GDM1 (cell line): ENCODE data around the gene TAPBPL.
"Not testable (repeated sequence)": the region's sequence is repeated elsewhere in the genome, so short reads cannot be mapped to it uniquely, and the experiment has no call there.

Experiments used
- DNase-seq: peaks from one replicate; lab custom pipeline; 2025; lab: John Stamatoyannopoulos, UW

The TAPBPL gene

DNA sequence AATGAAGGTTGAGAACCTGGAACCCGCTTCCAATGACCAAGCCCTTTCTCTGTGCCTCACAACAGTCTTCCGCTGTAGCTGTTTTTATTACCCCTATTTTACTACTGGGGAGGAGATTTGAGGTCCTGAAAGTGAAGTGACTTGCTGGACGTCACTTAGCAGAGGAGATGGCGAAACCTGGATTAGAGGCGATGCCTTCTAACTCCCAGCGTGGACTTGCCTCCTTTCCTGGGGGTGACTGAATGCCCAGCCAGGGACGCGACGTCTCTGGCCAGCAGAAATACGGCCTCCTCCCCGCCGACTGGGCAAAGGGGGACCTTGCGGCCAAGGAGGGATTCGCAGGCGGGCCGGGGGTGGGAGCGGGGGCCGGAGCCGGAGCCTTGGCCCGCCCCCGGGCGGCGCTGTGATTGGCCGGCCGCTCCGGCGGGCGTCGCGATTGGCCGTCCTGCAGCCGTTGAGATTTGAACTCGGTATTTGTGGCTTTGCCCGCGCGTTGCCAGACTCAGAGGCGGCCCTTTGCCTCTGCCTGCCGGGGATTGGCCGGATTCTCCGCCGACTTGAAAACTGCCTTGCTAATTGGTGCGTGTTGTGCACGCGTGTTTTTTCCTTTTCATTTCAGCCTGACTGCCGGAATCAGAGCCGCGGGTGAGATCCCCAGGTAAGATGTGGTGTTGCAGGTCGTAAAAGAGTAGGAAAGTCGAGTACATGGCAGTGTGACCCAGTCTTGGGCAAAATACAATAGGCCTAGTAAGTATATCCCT is 41.8 kb downstream of the TAPBPL start, which contains the start of gene NCAPD2:
Gene NCAPD2, plus strand, starts transcription at position 606 of the 761 bp plus-strand sequence. CDS start 997 bp downstream, outside the sequence.
- peak; percentile 94 for DNase-seq

DNA sequence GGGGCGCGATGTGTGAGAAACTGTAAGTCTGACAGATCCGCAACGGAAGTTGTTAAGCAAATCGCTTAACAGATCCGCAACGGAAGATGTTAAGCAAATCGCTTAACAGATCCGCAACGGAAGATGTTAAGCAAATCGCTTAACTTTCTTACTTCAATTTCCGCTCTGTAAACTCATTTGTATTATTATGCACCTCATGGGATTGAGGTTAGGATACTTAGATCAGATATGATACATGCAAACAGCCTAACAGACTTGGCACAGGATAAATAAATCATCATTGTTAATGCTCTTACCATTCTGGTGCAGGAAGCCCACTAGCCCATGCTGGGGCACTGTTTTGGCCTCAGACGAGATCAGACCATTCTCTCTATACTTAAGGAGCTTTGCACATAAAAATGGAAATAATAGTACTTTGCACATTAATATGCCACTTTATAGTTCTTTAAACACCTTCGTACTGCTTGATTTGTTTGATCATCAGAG is 42.5 kb downstream of the TAPBPL start:
- no peak for DNase-seq

DNA sequence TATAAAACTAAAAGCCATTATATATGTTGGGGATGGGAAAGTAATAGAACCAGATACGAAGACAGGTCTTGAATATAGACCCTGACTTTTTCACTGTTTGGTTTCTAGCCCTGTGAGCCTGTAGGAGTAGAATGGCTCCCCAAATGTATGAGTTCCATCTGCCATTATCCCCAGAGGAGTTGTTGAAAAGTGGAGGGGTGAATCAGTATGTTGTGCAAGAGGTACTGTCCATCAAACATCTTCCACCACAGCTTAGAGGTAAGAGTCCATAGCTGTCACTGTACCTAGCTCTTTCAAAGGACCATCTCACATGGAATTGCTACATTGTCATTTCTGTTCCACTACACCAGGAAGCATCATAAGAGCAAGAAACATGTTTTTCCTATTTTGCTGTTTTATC is 43.1 kb downstream of the TAPBPL start:
- no peak for DNase-seq

DNA sequence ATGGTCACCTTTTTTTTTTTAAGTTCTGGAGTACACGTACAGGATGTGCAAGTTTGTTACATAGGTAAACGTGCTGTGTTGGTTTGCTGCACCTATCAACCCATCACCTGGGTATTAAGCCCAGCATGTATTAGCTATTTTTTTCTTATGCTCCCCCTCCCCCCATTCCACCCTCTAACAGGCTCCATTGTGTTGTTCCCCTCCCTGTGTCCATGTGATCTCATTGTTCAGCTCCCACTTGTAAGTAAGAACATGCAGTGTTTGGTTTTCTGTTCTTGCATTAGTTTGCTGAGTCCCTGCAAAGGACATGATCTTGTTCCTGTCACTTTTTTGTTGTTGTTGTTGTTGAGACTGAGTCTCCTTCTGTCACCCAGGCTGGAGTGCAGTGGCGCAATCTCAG is 45.4 kb downstream of the TAPBPL start:
- DNase-seq: not testable (repeated sequence)

DNA sequence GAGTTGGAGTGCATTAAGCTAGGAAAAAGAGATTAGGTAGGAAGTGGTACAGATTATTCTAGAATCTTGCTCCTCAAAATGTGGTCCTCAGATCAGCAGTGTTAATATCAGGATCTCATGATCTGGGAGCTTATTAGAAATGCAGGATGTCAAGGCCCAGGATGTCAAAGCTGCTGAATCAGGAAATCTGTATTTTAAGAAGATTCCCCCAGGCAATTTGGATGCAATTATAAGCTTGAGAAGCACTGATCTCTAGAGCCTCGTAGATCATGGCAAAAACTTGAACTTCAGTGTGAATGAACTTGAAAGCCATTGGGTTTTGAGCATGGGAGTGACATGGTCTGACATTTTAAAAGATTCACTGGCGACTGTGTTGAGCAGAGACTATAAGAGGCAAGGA is 48.6 kb downstream of the TAPBPL start:
- no peak for DNase-seq

DNA sequence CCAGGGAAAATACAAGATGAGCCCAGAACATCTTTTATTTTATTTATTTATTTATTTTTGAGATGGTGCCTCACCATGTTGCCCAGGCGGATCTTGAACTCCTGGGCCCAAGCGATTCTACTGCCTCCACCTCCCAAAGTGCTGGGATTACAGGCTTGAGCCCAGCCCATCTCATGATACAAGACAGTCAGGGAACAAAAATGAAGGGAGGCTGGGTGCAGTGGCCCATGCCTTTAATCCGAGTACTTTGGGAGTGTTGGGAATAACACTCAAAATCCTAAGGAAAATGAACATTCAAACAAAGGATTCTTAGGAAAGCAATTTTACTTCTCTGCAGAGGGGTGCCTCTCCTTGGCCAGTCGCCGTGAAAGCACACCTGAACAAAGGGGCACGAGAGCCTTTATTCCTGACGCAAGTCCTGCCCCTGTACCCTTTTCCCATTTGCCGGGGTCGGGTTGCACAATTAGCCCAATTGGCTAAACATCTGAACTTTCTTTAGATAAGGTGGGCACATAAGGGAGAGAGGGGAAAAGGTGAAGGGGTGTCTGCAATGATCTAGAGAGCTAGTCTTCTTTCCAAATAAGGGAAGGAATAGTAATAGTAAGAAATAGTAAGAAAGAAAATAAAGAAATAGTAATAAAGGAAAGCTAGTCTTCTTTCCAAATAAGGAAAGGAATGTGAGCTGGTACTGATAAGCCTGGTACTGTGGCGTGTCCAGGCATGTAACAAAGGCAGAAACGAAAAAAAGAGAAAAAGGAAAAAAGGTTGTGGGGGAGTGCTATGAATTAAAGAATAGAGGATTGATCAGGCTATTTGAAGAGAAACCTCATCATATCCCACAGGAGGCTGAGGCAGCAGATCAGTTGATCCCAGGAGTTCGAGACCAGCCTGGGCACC is 55.5 kb downstream of the TAPBPL start:
- no peak for DNase-seq

DNA sequence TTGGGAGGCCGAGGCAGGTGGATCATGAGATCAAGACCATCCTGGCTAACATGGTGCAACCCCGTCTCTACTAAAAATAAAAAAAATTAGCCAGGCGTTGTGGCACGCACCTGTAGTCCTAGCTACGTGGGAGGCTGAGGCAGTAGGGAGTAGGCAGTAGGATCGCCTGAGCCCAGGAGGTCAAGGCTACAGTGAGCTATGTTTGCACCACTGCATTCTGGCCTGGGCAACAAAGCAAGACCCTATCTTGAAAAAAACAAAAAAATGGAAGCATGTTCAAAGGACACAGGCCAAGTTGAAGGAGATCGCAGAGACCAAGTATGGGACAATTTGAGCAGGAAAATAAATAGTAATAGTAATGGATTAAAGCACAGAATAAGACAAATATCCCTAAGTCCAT is 56.2 kb downstream of the TAPBPL start:
- DNase-seq: no peak
